GM18861 (cell line): ENCODE measurements around the gene MRPS16.

ENCODE experiments used
- ATAC-seq: cut with Tn5 transposase; IDR thresholded peaks from one replicate; pipeline ENCODE4 v1.9.1; 2021; ENCODE audit not compliant: unreplicated experiment

The MRPS16 gene

GRCh38 chr10:73205081-73205480, 47.4 kb downstream of the MRPS16 start:
- no peak for ATAC-seq
